Activated CD4-positive, alpha-beta T cell treated with anti-CD3 and anti-CD28 coated beads for 48 hours (primary cell): Measurements from ENCODE around the gene FRMPD3.
"Not testable (repeated sequence)": the region's sequence is repeated elsewhere in the genome, so short reads cannot be mapped to it uniquely, and the experiment has no call there.

Source experiments
- DNase-seq: peaks from one replicate; pipeline ENCODE4 v3.0.0-alpha.2; 2020

FRMPD3 gene

DNA sequence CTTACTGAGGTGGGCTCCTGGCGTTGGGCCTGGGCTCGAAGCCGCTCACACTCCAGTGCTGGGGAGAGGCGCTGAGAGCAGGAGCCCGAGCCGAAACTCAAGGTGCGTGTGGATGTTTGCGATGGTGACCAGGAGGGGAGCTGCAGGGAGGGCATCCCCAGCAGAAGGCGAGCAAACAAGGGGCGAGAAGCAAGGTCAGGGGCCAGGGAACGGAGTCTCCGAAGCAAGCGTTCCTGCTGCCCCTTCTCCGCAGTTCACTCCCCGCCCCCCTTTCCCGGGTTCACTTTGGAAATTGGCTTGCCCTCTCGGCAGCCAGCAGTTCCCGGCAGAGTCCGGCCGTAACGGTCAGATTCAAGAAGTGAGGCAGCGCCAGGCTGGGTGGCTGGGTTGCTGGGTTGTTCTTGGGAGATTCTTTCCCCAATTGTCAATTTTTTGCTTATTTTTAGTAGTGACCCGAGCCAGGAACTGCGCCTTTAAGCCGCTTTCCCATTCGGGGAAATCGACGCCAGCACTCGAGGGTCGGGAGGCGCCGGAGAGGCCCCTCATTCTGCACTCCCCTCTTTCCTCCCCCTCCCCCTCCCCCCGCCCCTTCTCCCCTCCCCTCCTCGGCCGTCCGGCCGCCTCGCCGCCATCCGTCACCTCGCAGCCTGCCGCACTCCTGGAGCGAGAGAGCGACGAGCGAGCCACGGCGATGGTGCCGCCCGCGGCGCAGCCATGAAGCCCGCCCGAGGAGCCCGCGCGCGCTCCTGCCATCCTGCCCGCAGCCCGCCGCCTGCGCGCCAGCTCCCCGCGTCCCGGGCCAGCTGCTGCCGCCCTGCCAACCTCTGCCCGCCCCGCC lies at the start of gene FRMPD3:
Gene FRMPD3 (plus strand): TSS at position 655 of the 838 bp plus-strand sequence. CDS start 76,937 bp downstream, outside the sequence.
- peak; percentile 12 for DNase-seq

DNA sequence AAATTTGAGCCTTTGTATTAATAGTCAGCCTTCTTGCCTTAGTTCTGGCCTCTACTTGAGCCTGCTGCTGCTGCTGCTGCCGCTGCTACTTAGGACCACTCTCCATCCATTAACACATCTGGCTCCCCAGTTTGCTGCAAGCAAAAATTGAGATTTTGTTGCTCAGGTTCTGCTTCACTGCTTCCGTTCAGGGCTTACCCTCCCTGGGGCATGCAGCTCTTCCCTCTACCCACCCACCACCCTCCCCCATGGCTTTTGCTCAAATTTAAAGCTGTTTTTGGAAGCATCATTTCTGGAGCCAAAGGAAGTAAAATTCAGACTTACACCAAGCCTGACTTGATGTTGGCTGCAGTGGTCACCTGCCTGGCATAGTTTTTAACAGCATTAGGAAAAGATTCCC lies 28.9 kb upstream of the FRMPD3 start:
- no peak for DNase-seq

GRCh38 chrX:107421337-107421861 lies 28.1 kb upstream of the FRMPD3 start:
- DNase-seq, result no peak

DNA sequence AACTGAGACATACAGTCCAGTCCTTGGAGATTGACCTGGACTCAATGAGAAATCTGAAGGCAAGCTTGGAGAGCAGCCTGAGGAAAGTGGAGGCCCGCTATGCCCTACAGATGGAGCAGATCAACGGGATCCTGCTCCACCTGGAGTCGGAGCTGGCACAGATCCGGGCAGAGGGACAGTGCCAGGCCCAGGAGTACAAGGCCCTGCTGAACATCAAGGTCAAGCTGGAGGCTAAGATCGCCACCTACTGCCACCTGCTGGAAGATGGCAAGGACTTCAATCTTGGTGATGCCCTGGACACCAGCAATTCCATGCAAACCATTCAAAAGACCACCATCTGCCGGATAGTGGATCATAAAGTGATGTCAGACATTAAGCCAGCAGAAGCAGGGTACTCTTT lies 20.4 kb upstream of the FRMPD3 start:
- DNase-seq, result peak; percentile 41

DNA sequence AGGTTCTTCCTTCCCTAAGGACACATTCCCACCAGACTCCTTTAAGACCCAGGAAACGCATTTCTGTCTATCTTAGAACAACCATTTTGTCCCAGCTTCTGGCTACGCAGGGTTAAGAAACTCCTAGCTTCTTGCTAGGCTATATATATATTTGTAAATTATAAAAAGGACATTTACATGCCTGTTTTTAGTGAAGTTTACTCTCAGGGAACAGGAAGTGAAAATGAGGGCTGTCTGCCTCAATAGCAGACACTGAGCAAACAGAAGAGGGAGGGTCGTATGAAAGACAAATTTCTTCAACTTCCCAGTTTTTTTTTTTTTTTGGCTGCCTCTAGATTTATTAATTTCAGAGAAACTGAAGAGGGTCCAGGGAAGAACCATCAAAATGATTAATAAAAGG lies 9.3 kb upstream of the FRMPD3 start:
- DNase-seq, result no peak

GRCh38 chrX:107440692-107441091 lies 8.8 kb upstream of the FRMPD3 start:
- no peak for DNase-seq

DNA sequence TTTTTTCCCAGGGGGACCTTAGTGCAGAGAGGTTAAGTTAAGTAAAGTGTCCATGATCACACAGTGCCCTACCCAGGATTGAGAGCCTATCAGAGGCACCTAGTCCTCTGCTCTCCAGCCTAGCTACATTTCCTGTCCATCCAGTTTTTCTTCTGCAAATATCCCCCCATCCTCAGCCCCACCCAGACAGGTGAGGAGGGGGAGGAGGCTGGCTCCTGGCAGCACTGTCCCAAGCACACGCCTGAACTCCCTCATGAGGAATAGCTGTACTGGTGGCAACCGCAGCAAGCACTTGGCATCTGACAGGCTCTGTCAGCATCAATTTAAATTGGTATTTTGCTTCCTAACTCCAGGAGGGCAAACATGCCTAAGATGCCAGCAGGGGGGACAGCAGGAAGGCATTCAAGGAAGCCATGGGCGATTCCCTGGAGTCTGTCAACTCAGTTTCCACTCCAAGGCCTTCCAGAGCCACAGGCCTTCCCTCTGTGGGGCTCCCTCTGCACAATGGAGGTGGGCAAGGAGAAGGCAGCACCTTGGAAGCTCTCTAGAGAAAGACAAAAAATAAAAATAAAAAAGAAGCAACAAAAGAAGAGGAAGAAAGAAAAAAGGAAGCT lies 6.4 kb upstream of the FRMPD3 start:
- no peak for DNase-seq

- no peak for DNase-seq
Measured at GRCh38 chrX:107445146-107445545, 4.3 kb upstream of the FRMPD3 start.

DNA sequence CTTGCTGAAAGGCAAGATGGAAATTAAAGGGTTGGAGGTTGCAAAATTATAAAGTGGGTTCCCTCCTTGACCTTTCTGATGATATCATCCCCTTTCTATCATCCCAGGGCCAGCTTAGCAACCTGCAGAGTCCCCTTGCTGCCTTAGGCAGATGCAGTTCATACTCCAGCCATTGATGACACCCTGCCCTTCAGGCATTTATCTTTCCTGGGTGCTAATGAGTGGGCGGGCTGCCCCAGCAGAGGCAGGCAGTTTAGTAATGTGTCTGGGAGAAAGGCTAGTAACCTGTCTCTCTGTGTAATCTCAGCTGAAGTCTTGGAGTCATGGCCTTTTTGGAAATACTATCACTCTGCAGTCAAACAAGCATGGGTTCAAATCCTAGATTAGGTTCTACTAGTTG lies 3.8 kb upstream of the FRMPD3 start:
- no peak for DNase-seq

DNA sequence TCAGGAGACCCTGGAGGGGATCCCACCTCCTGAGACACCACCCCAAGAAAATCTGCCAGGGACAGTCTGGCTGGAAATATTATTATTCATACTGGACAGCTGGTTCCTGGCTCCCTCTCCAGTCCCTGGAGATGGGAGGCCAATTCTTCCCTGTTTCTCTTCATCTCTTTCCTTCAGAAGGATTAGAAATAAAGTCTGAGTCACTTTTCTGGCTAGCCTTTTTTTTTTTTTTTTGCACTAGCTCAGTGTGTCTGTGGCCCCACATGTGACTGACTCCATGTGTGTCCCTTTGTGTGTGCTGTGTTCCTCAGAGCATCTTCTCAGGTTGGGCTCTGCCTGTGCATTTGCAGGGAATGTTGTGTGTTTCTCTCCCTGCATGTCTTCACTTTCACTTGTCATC lies 1.8 kb upstream of the FRMPD3 start:
- DNase-seq, result no peak

GRCh38 chrX:107448625-107448997 lies 841 bp upstream of the FRMPD3 start:
- no peak for DNase-seq

DNA sequence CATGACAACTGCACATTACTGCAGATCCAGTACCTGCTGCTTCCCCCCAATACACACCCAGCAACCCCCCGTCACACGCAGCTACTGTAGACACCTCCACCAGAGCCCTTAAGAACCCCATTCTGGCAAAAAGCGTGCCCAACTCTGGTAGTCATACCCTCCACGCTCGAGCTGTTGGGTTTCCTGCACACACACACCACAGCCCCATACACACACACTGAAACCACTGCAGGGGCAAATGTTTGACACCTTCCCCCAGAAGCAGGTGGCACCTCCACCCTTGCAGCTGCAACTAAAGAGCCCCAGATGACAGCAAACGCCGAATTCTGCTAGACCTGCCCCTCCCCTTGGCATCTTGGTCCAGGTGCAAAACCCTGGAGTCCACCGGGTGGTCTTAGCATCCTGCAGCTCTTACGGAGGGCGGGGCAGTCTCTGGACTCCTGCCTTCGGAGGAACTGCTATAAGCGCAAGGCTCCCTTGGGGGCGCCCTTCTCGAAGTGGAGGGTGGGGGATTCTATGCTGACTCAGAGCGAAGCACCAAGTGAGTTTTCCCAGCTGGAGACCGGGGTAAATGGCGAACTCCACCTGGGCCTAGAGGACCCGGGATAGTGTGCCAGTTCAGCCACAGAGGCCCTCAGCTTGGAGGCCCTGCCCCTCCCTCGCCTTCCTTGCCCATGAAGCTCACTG lies 1.5 kb downstream of the FRMPD3 start:
- DNase-seq, result peak; percentile 26

GRCh38 chrX:107451731-107452130 lies 2.3 kb downstream of the FRMPD3 start:
- no peak for DNase-seq

DNA sequence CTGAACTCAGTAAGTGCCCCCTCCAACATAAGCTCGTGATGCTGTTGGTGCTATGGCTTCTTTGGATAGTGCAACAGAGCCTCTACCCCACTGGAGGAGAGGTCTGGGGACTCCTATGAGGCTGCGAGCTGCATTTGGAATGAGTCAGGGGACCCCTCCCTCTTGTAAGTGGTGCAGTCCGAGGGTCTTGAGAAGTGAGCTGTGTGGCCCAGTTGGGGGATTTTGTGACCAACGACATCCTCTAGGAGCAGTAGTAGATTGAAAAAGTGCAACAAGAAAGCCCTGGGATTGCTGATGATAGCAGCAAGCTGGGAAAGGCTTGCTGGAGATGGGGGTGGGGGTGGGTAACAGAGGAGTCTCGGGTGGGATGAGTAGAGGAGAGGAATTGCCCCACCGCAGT lies 3.1 kb downstream of the FRMPD3 start:
- DNase-seq, result no peak

DNA sequence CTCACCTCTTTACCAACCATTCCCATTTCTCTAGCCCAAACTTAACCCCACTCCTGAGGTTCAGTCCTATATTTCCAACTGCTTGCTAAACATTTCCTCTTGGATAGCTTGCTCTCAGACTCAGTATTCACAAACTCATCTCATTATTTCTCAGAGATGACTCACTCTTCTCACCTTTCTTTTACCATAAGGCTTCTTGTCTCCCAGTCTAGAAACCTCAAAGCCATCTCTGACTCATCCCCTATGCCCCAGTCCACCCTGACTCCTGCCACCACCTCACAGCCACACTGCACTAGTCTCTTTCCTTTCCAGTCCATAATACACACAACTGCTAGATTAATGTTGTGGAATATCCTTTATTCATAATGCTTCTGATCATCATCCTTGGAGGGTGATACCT lies 4.8 kb downstream of the FRMPD3 start:
- DNase-seq, result peak; percentile 50

GRCh38 chrX:107457289-107457688 lies 7.8 kb downstream of the FRMPD3 start:
- DNase-seq, result no peak

DNA sequence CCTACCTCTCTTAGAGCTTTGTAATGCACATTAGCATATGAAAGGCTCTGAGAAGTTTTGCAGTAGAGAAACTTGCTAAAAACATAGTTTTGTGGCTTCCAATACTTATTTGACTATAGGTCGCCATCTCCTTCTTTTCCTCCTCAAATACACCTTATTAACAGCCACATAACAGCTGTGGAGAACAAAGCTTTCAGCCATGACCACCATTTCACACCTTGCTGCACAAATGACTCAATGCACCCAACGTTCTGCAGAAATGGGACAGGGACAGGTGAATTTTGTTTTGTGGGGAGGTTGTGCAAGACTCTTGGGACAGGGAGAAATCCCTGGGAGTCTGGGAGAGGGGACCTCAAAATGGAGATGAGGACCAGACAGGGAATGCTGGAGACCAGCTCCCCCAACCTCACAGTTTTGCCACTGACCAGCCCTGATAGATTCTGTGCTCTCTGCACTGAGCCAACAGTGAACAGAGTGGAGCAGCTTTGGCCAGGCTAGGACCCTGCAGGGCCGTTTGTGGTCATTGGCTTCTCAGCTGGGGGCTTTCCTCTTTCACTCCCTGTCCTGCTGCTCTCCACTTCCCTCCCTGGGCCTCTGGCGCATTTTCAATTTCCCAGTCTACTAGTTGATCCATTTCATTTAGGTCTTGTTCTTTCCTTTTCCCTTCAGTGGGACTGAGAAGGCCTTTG lies 16.6 kb downstream of the FRMPD3 start:
- no peak for DNase-seq

DNA sequence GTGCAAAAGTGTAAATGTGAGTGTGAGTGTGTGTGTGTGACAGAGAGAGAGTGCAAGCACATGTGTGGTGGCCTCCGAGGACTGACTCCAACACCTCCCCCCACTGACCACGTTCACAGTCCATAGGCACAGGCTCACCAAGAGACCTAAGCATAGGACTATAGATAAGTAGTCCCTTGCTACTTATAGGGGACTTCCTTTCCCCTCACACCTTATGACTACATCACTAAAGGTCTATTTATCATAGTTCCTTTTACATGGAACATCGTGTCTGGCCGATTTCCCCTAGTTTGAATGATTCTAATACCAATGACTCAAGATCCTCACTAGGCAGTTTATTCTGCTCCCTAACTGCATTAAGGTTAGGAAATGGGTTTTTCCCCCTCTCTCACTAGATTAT lies 17.8 kb downstream of the FRMPD3 start:
- no peak for DNase-seq

GRCh38 chrX:107470198-107470597 lies 20.7 kb downstream of the FRMPD3 start:
- DNase-seq, result no peak

DNA sequence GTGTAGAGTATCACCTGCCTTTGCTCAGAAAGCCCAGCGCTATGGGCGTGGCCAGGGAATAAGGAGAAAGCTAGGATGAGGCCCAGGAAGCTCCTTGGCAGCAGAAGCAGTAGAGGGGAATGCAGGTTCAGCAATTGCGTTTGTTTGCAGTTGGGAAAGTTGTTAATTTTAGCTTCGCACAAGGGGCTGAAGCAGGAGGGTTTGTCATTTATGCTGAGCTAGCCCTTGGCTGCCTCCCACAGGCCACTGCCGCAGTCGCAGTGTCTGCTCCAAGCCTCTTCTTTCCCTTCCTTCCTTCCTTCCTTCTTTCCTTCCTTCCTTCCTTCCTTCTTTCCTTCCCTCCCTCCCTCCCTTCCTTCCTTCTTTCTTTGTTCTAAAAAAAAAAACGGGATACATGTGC lies 21.5 kb downstream of the FRMPD3 start:
- no peak for DNase-seq

DNA sequence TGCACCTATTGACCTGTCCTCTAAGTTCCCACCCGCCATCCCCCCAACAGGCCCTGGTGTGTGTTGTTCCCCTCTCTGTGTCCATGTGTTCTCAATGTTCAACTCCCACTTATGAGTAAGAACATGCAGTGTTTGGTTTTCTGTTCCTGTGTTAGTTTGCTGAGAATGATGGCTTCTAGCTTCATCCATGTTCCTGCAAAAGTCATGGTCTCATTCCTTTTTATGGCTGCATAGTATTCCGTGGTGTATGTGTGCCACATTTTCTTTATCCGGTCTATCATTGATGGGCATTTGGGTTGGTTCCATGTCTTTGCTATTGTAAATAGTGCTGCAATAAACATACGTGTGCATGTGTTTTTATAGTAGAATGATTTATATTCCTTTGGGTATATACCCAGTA lies 22.0 kb downstream of the FRMPD3 start:
- not testable (repeated sequence) for DNase-seq

DNA sequence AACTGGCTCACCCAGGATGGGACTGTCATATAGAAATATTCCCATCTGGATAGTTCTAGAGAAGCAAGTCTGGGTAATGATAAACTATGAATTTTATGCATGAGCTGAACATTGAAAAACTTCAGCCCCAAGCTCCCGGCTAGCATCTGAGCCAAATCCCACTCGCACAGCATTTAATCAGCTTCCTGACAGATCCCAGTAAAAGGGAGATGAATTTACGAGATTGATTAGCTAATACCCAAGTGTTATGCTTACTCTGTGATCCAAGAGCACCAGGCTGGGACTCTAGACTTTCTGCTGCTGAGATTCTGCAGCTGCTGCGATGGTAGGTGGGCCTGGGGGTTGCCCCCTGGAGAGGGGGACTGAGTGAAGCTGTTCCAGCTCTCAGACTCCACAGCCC lies 28.0 kb downstream of the FRMPD3 start:
- no peak for DNase-seq

GRCh38 chrX:107480272-107480671 lies 30.8 kb downstream of the FRMPD3 start:
- no peak for DNase-seq
